Measurements from ENCODE around the gene ANKRD33B. TPM values are rescaled to one million over a fixed set of nuclear protein-coding genes. Genes with fewer than 3 reads are reported as not detected.

Gene ANKRD33B
- total RNA-seq, 1 donor from 2014 or later = 0.84 TPM

GRCh38 chr5:10645146-10645545 is 81.3 kb downstream of the ANKRD33B start:
- peaks cover 2% of the 10 kb centered on the region for H3K36me3 Mint-ChIP-seq (ENCODE audit: low read depth)
- no peak for DNase-seq (ENCODE audit: low read depth, low spot score)
- no peaks in the 10 kb centered on the region for H3K4me1 Mint-ChIP-seq
- peaks cover 22% of the 10 kb centered on the region for H3K27me3 Mint-ChIP-seq (ENCODE audit: low read depth)
- no peak overlapping the region for H3K4me3 Mint-ChIP-seq
- no peaks in the 10 kb centered on the region for H3K9me3 Mint-ChIP-seq
- H3K27ac Mint-ChIP-seq (ENCODE audit: unreplicated experiment) = no peak overlapping the region
- TF ChIP-seq, protein P1, sequence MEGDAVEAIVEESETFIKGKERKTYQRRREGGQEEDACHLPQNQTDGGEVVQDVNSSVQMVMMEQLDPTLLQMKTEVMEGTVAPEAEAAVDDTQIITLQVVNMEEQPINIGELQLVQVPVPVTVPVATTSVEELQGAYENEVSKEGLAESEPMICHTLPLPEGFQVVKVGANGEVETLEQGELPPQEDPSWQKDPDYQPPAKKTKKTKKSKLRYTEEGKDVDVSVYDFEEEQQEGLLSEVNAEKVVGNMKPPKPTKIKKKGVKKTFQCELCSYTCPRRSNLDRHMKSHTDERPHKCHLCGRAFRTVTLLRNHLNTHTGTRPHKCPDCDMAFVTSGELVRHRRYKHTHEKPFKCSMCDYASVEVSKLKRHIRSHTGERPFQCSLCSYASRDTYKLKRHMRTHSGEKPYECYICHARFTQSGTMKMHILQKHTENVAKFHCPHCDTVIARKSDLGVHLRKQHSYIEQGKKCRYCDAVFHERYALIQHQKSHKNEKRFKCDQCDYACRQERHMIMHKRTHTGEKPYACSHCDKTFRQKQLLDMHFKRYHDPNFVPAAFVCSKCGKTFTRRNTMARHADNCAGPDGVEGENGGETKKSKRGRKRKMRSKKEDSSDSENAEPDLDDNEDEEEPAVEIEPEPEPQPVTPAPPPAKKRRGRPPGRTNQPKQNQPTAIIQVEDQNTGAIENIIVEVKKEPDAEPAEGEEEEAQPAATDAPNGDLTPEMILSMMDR (conservative IDR thresholded peaks at IDR 0.05) = no peak

- Mint-ChIP-seq H3K9me3 (no peaks in the 10 kb centered on the region), H3K4me3 (no peak overlapping the region), H3K4me1 (no peaks in the 10 kb centered on the region), H3K27ac (ENCODE audit: unreplicated experiment) (no peak overlapping the region), H3K36me3 (ENCODE audit: low read depth) (no peaks in the 10 kb centered on the region), H3K27me3 (ENCODE audit: low read depth) (peaks cover 19% of the 10 kb centered on the region)
- TF ChIP-seq, protein P1 (conservative IDR thresholded peaks at IDR 0.05) = no peak
- DNase-seq (ENCODE audit: low read depth, low spot score) = no peak
Measured at GRCh38 chr5:10645671-10646070, 81.8 kb downstream of the ANKRD33B start.

GRCh38 chr5:10647640-10648039 is 83.8 kb downstream of the ANKRD33B start:
- H3K4me3 Mint-ChIP-seq = no peak overlapping the region
- H3K36me3 Mint-ChIP-seq (ENCODE audit: low read depth) = no peaks in the 10 kb centered on the region
- H3K9me3 Mint-ChIP-seq = no peaks in the 10 kb centered on the region
- H3K27me3 Mint-ChIP-seq (ENCODE audit: low read depth) = peaks cover 6% of the 10 kb centered on the region
- DNase-seq (ENCODE audit: low read depth, low spot score) = no peak
- H3K4me1 Mint-ChIP-seq = no peaks in the 10 kb centered on the region
- TF ChIP-seq, protein P1 (conservative IDR thresholded peaks at IDR 0.05) = no peak
- no peak overlapping the region for H3K27ac Mint-ChIP-seq (ENCODE audit: unreplicated experiment)

DNA sequence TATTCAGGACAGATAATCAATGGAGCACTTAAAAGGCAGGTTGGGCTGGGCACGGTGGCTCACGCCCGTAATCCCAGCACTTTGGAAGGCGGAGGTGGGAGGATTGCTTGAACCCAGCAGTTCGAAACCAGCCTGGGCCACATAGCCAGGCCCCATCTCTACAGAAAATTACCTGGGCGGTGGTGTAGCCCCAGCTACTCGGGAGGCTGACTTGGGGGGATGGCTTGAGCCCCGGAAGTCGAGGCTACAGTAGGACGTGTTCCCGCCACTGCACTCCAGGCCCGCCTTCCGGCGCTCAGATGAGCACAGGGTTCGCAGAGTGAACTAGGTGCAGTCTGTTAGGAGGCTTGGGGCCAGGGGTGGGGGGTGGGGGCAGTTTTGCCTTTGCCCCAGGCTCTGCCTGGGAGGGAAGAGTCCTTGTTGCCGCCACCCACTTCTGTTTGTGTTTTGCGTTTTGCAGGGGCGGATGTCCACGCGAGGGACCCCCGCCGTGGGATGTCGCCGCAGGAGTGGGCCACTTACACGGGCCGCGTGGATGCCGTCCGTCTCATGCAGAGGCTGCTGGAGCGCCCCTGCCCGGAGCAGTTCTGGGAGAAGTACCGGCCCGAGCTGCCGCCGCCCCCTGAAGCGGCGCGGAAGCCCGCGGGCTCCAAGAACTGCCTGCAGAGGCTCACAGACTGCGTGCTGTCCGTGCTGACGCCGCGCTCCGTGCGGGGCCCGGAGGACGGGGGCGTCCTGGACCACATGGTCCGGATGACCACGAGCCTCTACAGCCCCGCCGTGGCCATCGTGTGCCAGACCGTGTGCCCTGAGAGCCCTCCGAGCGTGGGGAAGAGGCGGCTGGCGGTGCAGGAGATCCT is 85.2 kb downstream of the ANKRD33B start:
- no peak for DNase-seq (ENCODE audit: low read depth, low spot score)
- TF ChIP-seq, protein P1 (conservative IDR thresholded peaks at IDR 0.05) = no peak
- peaks cover 4% of the 10 kb centered on the region for H3K27me3 Mint-ChIP-seq (ENCODE audit: low read depth)
- no peaks in the 10 kb centered on the region for H3K4me1 Mint-ChIP-seq
- H3K27ac Mint-ChIP-seq (ENCODE audit: unreplicated experiment) = no peak overlapping the region
- H3K4me3 Mint-ChIP-seq = no peak overlapping the region
- no peaks in the 10 kb centered on the region for H3K9me3 Mint-ChIP-seq
- no peaks in the 10 kb centered on the region for H3K36me3 Mint-ChIP-seq (ENCODE audit: low read depth)

GRCh38 chr5:10649666-10650380 is 86.0 kb downstream of the ANKRD33B start:
- no peak for DNase-seq (ENCODE audit: low read depth, low spot score)
- no peaks in the 10 kb centered on the region for H3K9me3 Mint-ChIP-seq

More at GRCh38 chr5:10649666-10650380, 86.0 kb downstream of the ANKRD33B start:
- no peaks in the 10 kb centered on the region for H3K36me3 Mint-ChIP-seq (ENCODE audit: low read depth)
- TF ChIP-seq, protein P1 (conservative IDR thresholded peaks at IDR 0.05) = no peak
- H3K4me1 Mint-ChIP-seq = no peaks in the 10 kb centered on the region
- H3K27ac Mint-ChIP-seq (ENCODE audit: unreplicated experiment) = no peak overlapping the region
- H3K4me3 Mint-ChIP-seq = no peak overlapping the region
- no peaks in the 10 kb centered on the region for H3K27me3 Mint-ChIP-seq (ENCODE audit: low read depth)

All from neural crest cell (in vitro differentiated cells).